ENCODE results near the gene PRR23E. TPM values are rescaled to one million over a fixed set of nuclear protein-coding genes. Genes with fewer than 3 reads are reported as not detected.

PRR23E gene
- total and polyA plus RNA-seq, 10 of the 15 experiments (the other 5 are each of a cell fraction or from before 2014, with no cell fraction given) = not detected

DNA sequence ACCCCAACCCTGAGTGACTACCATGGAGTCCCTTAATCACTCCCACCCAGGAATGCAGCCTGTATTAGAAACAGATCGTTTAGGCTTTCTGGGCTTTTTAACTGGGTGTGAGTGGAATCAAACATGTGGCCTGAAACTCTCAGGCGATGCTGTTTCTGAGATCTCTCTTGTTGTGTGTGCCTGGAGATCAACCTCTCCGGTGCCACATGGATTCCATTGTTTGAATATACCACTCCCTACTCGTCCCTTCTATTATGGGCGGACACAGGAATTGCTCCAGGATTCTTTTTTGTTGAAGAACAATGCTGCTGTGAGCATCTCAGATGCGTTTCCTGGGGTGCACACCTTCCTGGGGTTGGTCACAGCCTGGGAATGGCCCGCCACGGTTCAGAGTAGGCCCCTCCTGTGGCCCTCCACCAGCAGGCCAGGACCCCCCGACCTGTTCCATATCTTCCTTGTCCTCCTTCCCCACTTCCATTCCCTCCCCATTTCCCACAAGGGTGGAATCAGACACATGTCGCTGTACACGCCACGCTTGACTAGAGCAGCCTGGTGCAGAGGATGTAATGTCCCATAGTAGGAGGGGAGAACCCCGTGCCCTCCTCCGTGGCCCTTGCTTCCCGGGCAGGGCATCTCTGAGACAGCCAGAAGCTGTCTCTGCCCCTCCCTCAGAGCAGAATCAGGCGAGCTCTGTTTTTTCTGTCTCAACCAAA is 36.4 kb upstream of the PRR23E start:
- Histone ChIP-seq H3K9ac (ENCODE audit: control insufficient read depth, insufficient read depth, low read length) (no peak overlapping the region), H3K27me3 (replicated peaks in 1 of 2; ENCODE audit: control insufficient read depth in 2 of 2, insufficient read depth in 2 of 2, low read length in 1 of 2) (0 out of 4 replicates have a peak, but pooled peaks cover 0 to 3% of the 10 kb centered on the region in 2 experiments), H2AFZ (ENCODE audit: control insufficient read depth, low read depth, low read length) (no peak overlapping the region), H3K4me2 (ENCODE audit: control insufficient read depth, insufficient read depth) (no peak overlapping the region), H3K79me2 (ENCODE audit: control insufficient read depth, insufficient read depth, low read length) (no peaks in the 10 kb centered on the region), H3K27ac (ENCODE audit: control insufficient read depth, insufficient read depth) (no peak overlapping the region), H4K20me1 (ENCODE audit: control insufficient read depth, insufficient read depth) (no peaks in the 10 kb centered on the region), H3K36me3 (ENCODE audit: control insufficient read depth in 2 of 2, insufficient read depth in 2 of 2, low read length in 1 of 2) (no peaks in the 10 kb centered on the region), H3K4me3 (no peak overlapping the region), H3K4me1 (ENCODE audit: control insufficient read depth, insufficient read depth, low read length) (no peaks in the 10 kb centered on the region), H3K9me3 (replicated peaks; ENCODE audit: control insufficient read depth, insufficient read depth, low read length) (no peaks in the 10 kb centered on the region; the same call in 2 of the 3 replicates)
- TF ChIP-seq PAX5 (IDR thresholded peaks at IDR 0.05; ENCODE audit: borderline replicate concordance, low read depth, low read length) = no peak
- TF ChIP-seq JUND (IDR thresholded peaks at IDR 0.05; ENCODE audit: low read depth, low read length) = no peak
- intact Hi-C loops (cut with micrococcal nuclease; ENCODE audit: unreplicated experiment) (no loop called here), in situ Hi-C loops (cut with MboI) (no loop called here)
- ChIA-PET SMC1A (ENCODE audit: uncharacterized antibody, unreplicated experiment) (no interaction called here), RAD21 (ENCODE audit: unreplicated experiment) (no interaction called here), POLR2A (no interaction called here), CTCF (no interaction called here)
- FAIRE-seq (no peak), ATAC-seq (no peak), DNase-seq (ENCODE audit: low read depth, low spot score) (no peak)
- BruUV-seq (replicated peaks) = no TSS peak
- 30% methylated on average over 16 of the region's 16 CpGs for WGBS (ENCODE audit: insufficient coverage, insufficient replicate concordance, low lambda C conversion rate, missing lambda C conversion rate)

GRCh38 chr3:127157171-127157828 is 35.6 kb upstream of the PRR23E start:
- FAIRE-seq (no peak), DNase-seq (ENCODE audit: low read depth, low spot score) (no peak), ATAC-seq (no peak)
- Histone ChIP-seq H3K27ac (ENCODE audit: control insufficient read depth, insufficient read depth) (no peak overlapping the region), H3K36me3 (ENCODE audit: control insufficient read depth in 2 of 2, insufficient read depth in 2 of 2, low read length in 1 of 2) (no peaks in the 10 kb centered on the region), H3K4me3 (no peak overlapping the region), H2AFZ (ENCODE audit: control insufficient read depth, low read depth, low read length) (no peak overlapping the region), H3K9me3 (replicated peaks; ENCODE audit: control insufficient read depth, insufficient read depth, low read length) (no peaks in the 10 kb centered on the region; the same call in 2 of the 3 replicates), H3K4me2 (ENCODE audit: control insufficient read depth, insufficient read depth) (no peak overlapping the region), H3K27me3 (replicated peaks in 1 of 2; ENCODE audit: control insufficient read depth in 2 of 2, insufficient read depth in 2 of 2, low read length in 1 of 2) (0 out of 4 replicates have a peak, but pooled peaks cover 0 to 3% of the 10 kb centered on the region in 2 experiments), H3K9ac (ENCODE audit: control insufficient read depth, insufficient read depth, low read length) (no peak overlapping the region), H3K79me2 (ENCODE audit: control insufficient read depth, insufficient read depth, low read length) (no peaks in the 10 kb centered on the region), H4K20me1 (ENCODE audit: control insufficient read depth, insufficient read depth) (no peaks in the 10 kb centered on the region), H3K4me1 (ENCODE audit: control insufficient read depth, insufficient read depth, low read length) (no peaks in the 10 kb centered on the region)
- ChIA-PET POLR2A (no interaction called here), SMC1A (ENCODE audit: uncharacterized antibody, unreplicated experiment) (no interaction called here), RAD21 (ENCODE audit: unreplicated experiment) (no interaction called here), CTCF (no interaction called here)
- 23% methylated on average over 14 of the region's 14 CpGs for WGBS (ENCODE audit: insufficient coverage, insufficient replicate concordance, low lambda C conversion rate, missing lambda C conversion rate)
- TF ChIP-seq ZNF384 (IDR thresholded peaks at IDR 0.05; ENCODE audit: borderline replicate concordance, low read depth, low read length) (no peak), POLR2AphosphoS5 (IDR thresholded peaks at IDR 0.05; ENCODE audit: low read length) (no peak), CUX1 (IDR thresholded peaks at IDR 0.05; ENCODE audit: insufficient replicate concordance, low read depth, low read length) (no peak), TARDBP (IDR thresholded peaks at IDR 0.05; ENCODE audit: borderline replicate concordance) (no peak)
- no TSS peak for BruUV-seq (replicated peaks)
- intact Hi-C loops (cut with micrococcal nuclease; ENCODE audit: unreplicated experiment) (no loop called here), in situ Hi-C loops (cut with MboI) (no loop called here)
